ENCODE results near the gene C3orf62. TPM values are rescaled to one million over a fixed set of nuclear protein-coding genes. Genes with fewer than 3 reads are reported as not detected.
"Not testable (repeated sequence)": the region's sequence is repeated elsewhere in the genome, so short reads cannot be mapped to it uniquely, and the experiment has no call there.

The C3orf62 gene
- total RNA-seq, 1 donor from 2014 or later: 2.9 TPM

GRCh38 chr3:49236226-49236625 lies 40.8 kb downstream of the C3orf62 start:
- intact Hi-C loops (cut with DNase I): no loop called here
- no peak for DNase-seq (ENCODE audit: low spot score)

GRCh38 chr3:49228817-49229216 lies 48.2 kb downstream of the C3orf62 start:
- DNase-seq (ENCODE audit: low spot score); intact Hi-C loops (cut with DNase I): not testable (repeated sequence)

GRCh38 chr3:49222002-49222401 lies 55.0 kb downstream of the C3orf62 start:
- intact Hi-C loops (cut with DNase I): no loop called here
- DNase-seq (ENCODE audit: low spot score): no peak

GRCh38 chr3:49220985-49221563 lies 56.0 kb downstream of the C3orf62 start:
- DNase-seq (ENCODE audit: low spot score); intact Hi-C loops (cut with DNase I): not testable (repeated sequence)

- intact Hi-C loops (cut with DNase I): loop anchor here (5.0 kb wide), 1 partner anchor 58 kb away; the partner anchor contains the start of gene C3orf62
- DNase-seq (ENCODE audit: low spot score): no peak
These were observed 57.9 kb downstream of the C3orf62 start for GRCh38 chr3:49219132-49219531.

Small RNAs within 50 kb of the gene (microRNA-seq; reads per million reads assigned to microRNA genes)
- not detected for gene MIR4271

Other genes with a start within 250 kb of the C3orf62 start
- 49.5 TPM for gene IMPDH2, start 247.8 kb downstream of the C3orf62 start, total RNA-seq
- 54.5 TPM for gene QRICH1, start 183.2 kb downstream of the C3orf62 start, total RNA-seq
- 149 TPM for gene QARS1, start 172.5 kb downstream of the C3orf62 start, total RNA-seq
- 58.5 TPM for gene USP19, start 156.4 kb downstream of the C3orf62 start, total RNA-seq
- gene LAMB2, start 144.2 kb downstream of the C3orf62 start, total RNA-seq: 788 TPM
- gene CCDC71, start 110.9 kb downstream of the C3orf62 start, total RNA-seq: 11.4 TPM
- 132 TPM for gene KLHDC8B, start 105.6 kb downstream of the C3orf62 start, total RNA-seq
- gene USP4, start 62.8 kb upstream of the C3orf62 start, total RNA-seq: 44.5 TPM
- gene GPX1, start 81.1 kb upstream of the C3orf62 start, total RNA-seq: 106 TPM
- gene RHOA, start 134.7 kb upstream of the C3orf62 start, total RNA-seq: 340 TPM
- gene TCTA, start 135.2 kb upstream of the C3orf62 start, total RNA-seq: 26.5 TPM
- gene AMT, start 145.2 kb upstream of the C3orf62 start, total RNA-seq: 20.1 TPM
- gene NICN1, start 152.1 kb upstream of the C3orf62 start, total RNA-seq: 21.9 TPM
- gene DAG1, start 193.0 kb upstream of the C3orf62 start, total RNA-seq: 130 TPM

Measured in cardiac septum (tissue), 1 donor.